Fibroblast of mammary gland (primary cell): Measurements from ENCODE around the gene SP6.

Experiments
- DNase-seq: peaks from one replicate; pipeline ENCODE4 v3.0.0-alpha.2; 2010; ENCODE audit warnings: low read depth
- H3K4me3 ChIP-seq: 2 replicates; pipeline ENCODE4 v1.5.1; 2011; ENCODE audit warnings: low read depth, mild to moderate bottlenecking, low read length, moderate library complexity; ENCODE audit not compliant: control insufficient read depth
- TF ChIP-seq, protein P1 (sequence below): conservative IDR thresholded peaks from 2 replicates; pipeline ENCODE4 v1.5.1; 2011; ENCODE audit warnings: low read depth, low read length, inconsistent platforms; ENCODE audit not compliant: control insufficient read depth, insufficient read depth

Gene SP6

DNA sequence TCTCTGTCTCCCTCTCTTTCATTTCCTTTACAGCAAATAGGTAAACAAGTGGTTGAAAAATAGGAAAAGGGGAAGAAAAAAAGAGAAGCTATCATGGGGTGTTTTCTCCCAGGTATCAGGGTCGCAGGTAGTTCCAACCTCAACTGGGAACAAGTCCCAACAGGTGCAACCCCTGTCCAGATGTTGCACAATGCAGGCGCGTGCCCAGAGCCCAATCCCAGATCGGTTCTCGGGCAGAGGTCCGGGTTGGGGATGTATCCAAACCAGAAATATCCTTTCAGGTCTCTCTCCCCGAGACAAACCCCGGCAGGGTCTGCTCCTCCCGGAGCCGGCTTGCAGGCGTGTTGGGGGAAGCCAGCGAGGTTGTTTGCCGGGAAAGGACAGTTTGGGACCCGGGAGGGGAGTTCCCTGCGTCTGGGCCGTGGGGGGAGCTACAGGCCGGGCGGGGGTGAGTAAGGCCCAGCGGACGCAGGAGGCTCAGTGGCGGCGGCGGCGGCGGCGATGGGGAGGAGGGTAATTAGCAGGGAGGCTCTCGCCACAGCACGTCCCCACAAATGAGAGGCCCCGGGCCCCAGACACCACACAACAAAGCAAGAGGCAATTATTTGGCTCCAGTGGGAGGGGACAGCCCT is 21.2 kb upstream of the SP6 start:
- no peak for DNase-seq
- TF ChIP-seq, protein P1, sequence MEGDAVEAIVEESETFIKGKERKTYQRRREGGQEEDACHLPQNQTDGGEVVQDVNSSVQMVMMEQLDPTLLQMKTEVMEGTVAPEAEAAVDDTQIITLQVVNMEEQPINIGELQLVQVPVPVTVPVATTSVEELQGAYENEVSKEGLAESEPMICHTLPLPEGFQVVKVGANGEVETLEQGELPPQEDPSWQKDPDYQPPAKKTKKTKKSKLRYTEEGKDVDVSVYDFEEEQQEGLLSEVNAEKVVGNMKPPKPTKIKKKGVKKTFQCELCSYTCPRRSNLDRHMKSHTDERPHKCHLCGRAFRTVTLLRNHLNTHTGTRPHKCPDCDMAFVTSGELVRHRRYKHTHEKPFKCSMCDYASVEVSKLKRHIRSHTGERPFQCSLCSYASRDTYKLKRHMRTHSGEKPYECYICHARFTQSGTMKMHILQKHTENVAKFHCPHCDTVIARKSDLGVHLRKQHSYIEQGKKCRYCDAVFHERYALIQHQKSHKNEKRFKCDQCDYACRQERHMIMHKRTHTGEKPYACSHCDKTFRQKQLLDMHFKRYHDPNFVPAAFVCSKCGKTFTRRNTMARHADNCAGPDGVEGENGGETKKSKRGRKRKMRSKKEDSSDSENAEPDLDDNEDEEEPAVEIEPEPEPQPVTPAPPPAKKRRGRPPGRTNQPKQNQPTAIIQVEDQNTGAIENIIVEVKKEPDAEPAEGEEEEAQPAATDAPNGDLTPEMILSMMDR, result no peak
- H3K4me3 ChIP-seq, result no peak overlapping the region

DNA sequence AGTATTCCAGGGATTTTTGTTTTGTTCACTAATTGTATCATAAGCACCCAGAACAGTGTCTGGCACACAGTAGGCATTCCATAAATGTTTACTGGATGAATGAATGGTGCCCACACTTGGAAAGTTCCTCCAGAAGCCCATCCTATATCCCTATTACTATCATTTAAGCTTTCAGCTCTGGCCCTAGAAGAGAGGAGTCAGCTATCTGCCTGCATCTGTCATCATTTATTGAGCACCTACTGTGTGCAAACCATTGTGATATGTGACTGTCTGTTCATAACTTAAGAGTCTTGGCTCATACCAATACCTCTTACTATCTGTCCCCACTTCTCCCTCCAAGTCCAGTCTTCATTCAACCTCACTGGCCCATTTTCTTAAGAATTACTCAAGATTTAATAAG is 20.1 kb upstream of the SP6 start:
- no peak for DNase-seq
- no peak overlapping the region for H3K4me3 ChIP-seq
- TF ChIP-seq, protein P1, result no peak

DNA sequence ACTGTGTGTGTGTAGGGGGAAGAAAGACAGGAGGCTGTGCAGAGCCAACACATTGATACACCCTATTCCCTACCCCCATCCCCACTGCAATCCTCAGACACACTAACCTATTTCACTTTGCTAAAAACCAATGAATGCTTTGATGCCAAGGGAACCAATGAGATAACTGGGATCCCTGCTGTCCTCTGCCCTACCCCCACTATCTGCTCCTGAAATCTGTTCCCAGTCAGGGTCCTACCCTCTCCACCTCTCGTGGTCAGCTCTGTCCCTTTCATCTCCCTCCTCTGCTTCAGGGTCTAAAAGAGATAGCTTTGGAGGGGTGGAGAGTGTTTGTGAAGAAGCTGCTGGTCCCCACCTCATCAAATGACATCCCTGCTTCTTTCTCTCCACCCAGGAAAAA is 19.1 kb upstream of the SP6 start:
- H3K4me3 ChIP-seq, result no peak overlapping the region
- no peak for DNase-seq
- TF ChIP-seq, protein P1, result no peak

DNA sequence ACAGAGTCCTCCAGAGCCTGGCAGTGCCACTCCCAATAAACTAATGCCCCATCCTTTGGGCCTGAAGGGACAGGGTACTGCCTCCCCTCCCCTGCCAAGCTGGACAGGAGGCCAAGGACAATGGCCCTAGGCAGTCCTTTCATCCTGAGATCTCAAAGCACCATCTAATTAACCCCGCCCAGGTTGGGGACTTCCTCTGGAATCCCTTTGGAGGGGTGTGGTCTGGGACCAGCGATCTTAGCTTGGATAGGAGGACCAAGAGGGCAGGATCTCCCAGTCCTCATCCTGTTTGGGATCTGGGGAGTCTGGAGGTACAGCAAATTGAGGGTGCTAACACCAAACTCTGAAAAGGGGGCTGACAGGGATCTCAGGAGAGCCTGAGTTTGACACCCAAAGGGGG is 18.2 kb upstream of the SP6 start:
- TF ChIP-seq, protein P1, result no peak
- DNase-seq, result no peak
- no peak overlapping the region for H3K4me3 ChIP-seq

DNA sequence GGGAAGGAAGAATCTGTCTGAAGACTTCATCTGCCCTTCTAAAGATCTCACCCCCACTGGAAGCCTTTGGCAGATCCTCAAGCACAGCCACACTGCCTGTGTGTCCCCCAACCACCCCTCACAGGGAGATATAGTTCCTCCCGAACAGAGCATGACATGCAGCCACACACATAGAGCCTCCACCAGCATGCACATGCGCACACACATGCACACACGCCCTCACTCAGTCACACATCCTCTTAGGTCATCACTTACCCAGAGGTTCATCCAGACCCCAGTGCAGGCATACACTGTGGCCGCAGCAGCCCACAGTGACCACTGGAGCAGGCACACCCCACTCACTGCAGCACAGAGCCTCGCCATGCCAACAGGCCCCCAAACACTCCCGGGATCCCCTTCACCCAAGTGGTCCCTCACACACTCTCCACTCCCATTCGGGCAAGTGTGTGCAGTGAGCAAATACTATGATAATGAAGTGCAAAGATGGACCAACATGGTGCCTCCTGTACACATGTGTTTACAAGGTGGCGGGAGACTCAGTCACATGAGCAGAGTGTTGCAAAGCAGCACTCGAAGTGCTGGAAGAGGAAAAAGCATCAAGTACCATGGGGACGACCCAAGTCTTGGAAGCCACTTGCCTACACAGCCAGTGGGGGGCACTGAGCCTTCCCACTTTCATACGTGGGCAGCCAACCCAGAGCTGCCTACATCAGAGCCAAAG is 17.0 kb upstream of the SP6 start:
- TF ChIP-seq, protein P1, result no peak
- no peak overlapping the region for H3K4me3 ChIP-seq
- DNase-seq, result no peak

DNA sequence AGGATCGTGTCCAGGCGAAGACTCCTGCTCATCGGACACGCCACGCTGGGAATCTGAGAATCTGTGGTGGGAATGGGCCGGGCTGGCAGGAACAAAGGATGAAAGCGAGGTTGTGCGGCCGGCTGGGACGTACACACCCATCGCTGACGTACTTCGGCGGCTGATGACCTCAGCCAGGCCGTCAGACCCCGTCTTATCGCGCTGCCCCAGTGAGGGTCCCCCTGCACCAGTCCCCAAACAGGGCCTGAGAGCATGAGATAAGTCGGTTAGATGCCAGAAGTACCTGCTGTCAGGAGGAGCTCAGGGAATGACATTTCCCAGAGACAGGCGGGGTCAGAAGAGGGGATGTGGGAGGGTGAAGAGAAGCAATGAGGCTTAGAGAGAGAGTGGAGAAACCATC is 16.0 kb upstream of the SP6 start:
- DNase-seq, result peak; percentile 45
- TF ChIP-seq, protein P1, result no peak
- H3K4me3 ChIP-seq, result no peak overlapping the region
